H9 (cell line): Measurements from ENCODE around the gene C11orf21. TPM values are rescaled to one million over a fixed set of nuclear protein-coding genes. Genes with fewer than 3 reads are reported as not detected.

ENCODE experiments used
- DNase-seq: peaks from one replicate; pipeline ENCODE4 v3.0.0-alpha.2; 2017
- H2AFZ ChIP-seq: one replicate; pipeline ENCODE4 v1.6.1; 2013; ENCODE audit warnings: mild to moderate bottlenecking, low read length, control low read depth, moderate library complexity
- H2AK5ac ChIP-seq: 2 replicates; pipeline ENCODE4 v1.6.1; 2013; ENCODE audit warnings: low read length, control low read depth, mixed read lengths; ENCODE audit not compliant: insufficient read length
- H2BK120ac ChIP-seq: one replicate; pipeline ENCODE4 v1.6.1; 2013; ENCODE audit warnings: low read depth, mild to moderate bottlenecking, low read length, control low read depth, inconsistent platforms; ENCODE audit not compliant: poor library complexity, severe bottlenecking
- H2BK12ac ChIP-seq: 2 replicates; pipeline ENCODE4 v1.6.1; 2013; ENCODE audit warnings: low read length, control low read depth, mixed read lengths, low read depth; ENCODE audit not compliant: insufficient read length
- H2BK15ac ChIP-seq: 2 replicates; pipeline ENCODE4 v1.6.1; 2013; ENCODE audit warnings: low read depth, low read length, control low read depth
- H2BK20ac ChIP-seq: one replicate; pipeline ENCODE4 v1.6.1; 2013; ENCODE audit warnings: low read depth, mild to moderate bottlenecking, low read length, control low read depth, inconsistent platforms; ENCODE audit not compliant: poor library complexity, severe bottlenecking
- H2BK5ac ChIP-seq: 2 replicates; pipeline ENCODE4 v1.6.1; 2013; ENCODE audit warnings: low read length, control low read depth, mixed read lengths; ENCODE audit not compliant: insufficient read length
- H3K14ac ChIP-seq: 2 replicates; pipeline ENCODE4 v1.6.1; 2013; ENCODE audit warnings: low read length, control low read depth; ENCODE audit not compliant: insufficient read depth
- H3K18ac ChIP-seq: 2 replicates; pipeline ENCODE4 v1.6.1; 2013; ENCODE audit warnings: low read depth, mild to moderate bottlenecking, mixed read lengths, low read length, control low read depth; ENCODE audit not compliant: insufficient read length
- H3K23ac ChIP-seq: 2 replicates; pipeline ENCODE4 v1.6.1; 2013; ENCODE audit warnings: low read length, control low read depth, mixed read lengths, low read depth; ENCODE audit not compliant: insufficient read length
- H3K23me2 ChIP-seq: 2 replicates; pipeline ENCODE4 v1.6.1; 2013; ENCODE audit warnings: low read depth, mild to moderate bottlenecking, mixed read lengths, low read length, control low read depth; ENCODE audit not compliant: insufficient read length, poor library complexity, severe bottlenecking
- H3K27ac ChIP-seq: 2 replicates; pipeline ENCODE4 v1.5.1; 2013; ENCODE audit warnings: low read length, control low read depth, mixed read lengths, low read depth; ENCODE audit not compliant: insufficient read length
- H3K27me3 ChIP-seq: 2 replicates; pipeline ENCODE4 v1.6.1; 2013; ENCODE audit warnings: low read length, control low read depth, inconsistent platforms; ENCODE audit not compliant: insufficient read depth
- H3K4ac ChIP-seq: 2 replicates; pipeline ENCODE4 v1.6.1; 2013; ENCODE audit warnings: low read depth, mild to moderate bottlenecking, control low read depth, inconsistent platforms, low read length, moderate library complexity
- H3K4me1 ChIP-seq: 2 replicates; pipeline ENCODE4 v1.6.1; 2013; ENCODE audit warnings: low read length, control low read depth, inconsistent platforms; ENCODE audit not compliant: insufficient read depth
- H3K4me2 ChIP-seq: 2 replicates; pipeline ENCODE4 v1.6.1; 2013; ENCODE audit warnings: low read length, control low read depth, mixed read lengths; ENCODE audit not compliant: insufficient read length, insufficient read depth
- H3K56ac ChIP-seq: 2 replicates; pipeline ENCODE4 v1.6.1; 2013; ENCODE audit warnings: low read depth, mild to moderate bottlenecking, mixed read lengths, low read length, control low read depth; ENCODE audit not compliant: insufficient read length
- H3K79me1 ChIP-seq: 2 replicates; pipeline ENCODE4 v1.6.1; 2013; ENCODE audit warnings: low read depth, mild to moderate bottlenecking, moderate library complexity, low read length, control low read depth, inconsistent platforms; ENCODE audit not compliant: insufficient read depth, poor library complexity, severe bottlenecking
- H3K79me2 ChIP-seq: 2 replicates; pipeline ENCODE4 v1.6.1; 2013; ENCODE audit warnings: low read length, control low read depth, inconsistent platforms; ENCODE audit not compliant: insufficient read depth
- H3K9ac ChIP-seq: 2 replicates; pipeline ENCODE4 v1.6.1; 2013; ENCODE audit warnings: low read length, control low read depth, mixed read lengths; ENCODE audit not compliant: insufficient read length; ENCODE audit errors: extremely low read depth
- H3K9me3 ChIP-seq: one replicate; pipeline ENCODE4 v1.6.1; 2013; ENCODE audit warnings: low read depth, low read length, inconsistent platforms; ENCODE audit not compliant: control insufficient read depth
- H3T11ph ChIP-seq: one replicate; pipeline ENCODE4 v1.6.1; 2013; ENCODE audit warnings: mild to moderate bottlenecking, low read length, control low read depth, inconsistent platforms
- H4K20me1 ChIP-seq: one replicate; pipeline ENCODE4 v1.6.1; 2013; ENCODE audit not compliant: control insufficient read depth, insufficient read length, insufficient read depth
- H4K5ac ChIP-seq: 2 replicates; pipeline ENCODE4 v1.6.1; 2013; ENCODE audit warnings: low read depth, mild to moderate bottlenecking, mixed read lengths, low read length, control low read depth; ENCODE audit not compliant: insufficient read length
- H4K8ac ChIP-seq: replicated peaks from 2 replicates; pipeline ENCODE4 v1.6.1; 2013; ENCODE audit warnings: low read length, control low read depth, mixed read lengths, low read depth; ENCODE audit not compliant: insufficient read length
- H4K91ac ChIP-seq: 2 replicates; pipeline ENCODE4 v1.6.1; 2013; ENCODE audit warnings: low read depth, mild to moderate bottlenecking, moderate library complexity, mixed read lengths, low read length, control low read depth; ENCODE audit not compliant: insufficient read length
- H3K27ac Mint-ChIP-seq, 3 experiments: 2 replicates in 2 of 3; 3 replicates in 1 of 3; pipeline ENCODE4 v1.8.0; 2020 to 2021; ENCODE audit warnings: mixed read lengths in 3 of 3, mild to moderate bottlenecking in 1 of 3, moderate library complexity in 1 of 3
- H3K27me3 Mint-ChIP-seq: 2 replicates; pipeline ENCODE4 v1.8.0; 2021; ENCODE audit warnings: low read depth, mild to moderate bottlenecking, moderate library complexity, mixed read lengths
- H3K36me3 Mint-ChIP-seq, 3 experiments: 2 replicates in 2 of 3; 3 replicates in 1 of 3; pipeline ENCODE4 v1.8.0; 2020 to 2021; ENCODE audit warnings: low read depth in 3 of 3, mixed read lengths in 3 of 3; ENCODE audit not compliant: insufficient read depth in 1 of 3
- H3K4me1 Mint-ChIP-seq, 2 experiments: 2 replicates each; pipeline ENCODE4 v1.8.0; 2020; ENCODE audit warnings: mixed read lengths in 2 of 2
- H3K4me3 Mint-ChIP-seq, 2 experiments: 2 replicates in 1 of 2; 3 replicates in 1 of 2; pipeline ENCODE4 v1.8.0; 2020 to 2021; ENCODE audit warnings: mild to moderate bottlenecking in 2 of 2, mixed read lengths in 2 of 2, moderate library complexity in 1 of 2
- H3K9me3 Mint-ChIP-seq, 2 experiments: 2 replicates in 1 of 2; 3 replicates in 1 of 2; pipeline ENCODE4 v1.8.0; 2020; ENCODE audit warnings: mild to moderate bottlenecking in 2 of 2, mixed read lengths in 2 of 2, moderate library complexity in 1 of 2
- WGBS: extraction: QIAGEN DNeasy Blood & Tissue Kit; methylation state at CpG from one replicate; pipeline ENCODE4 v1.1.7; 2013; ENCODE audit warnings: missing lambda C conversion rate, low lambda C conversion rate, mixed read lengths; ENCODE audit not compliant: insufficient read length; ENCODE audit errors: extremely low coverage; 5-methylcytosine and 5-hydroxymethylcytosine counted together
- total RNA-seq: library from RNA; stranded (reverse); gene quantifications from 2 replicates; pipeline ENCODE4 v1.2.1, GENCODE V29; 2021
- TF ChIP-seq, protein P1 (sequence below): fragments of 200-600 bp; sonication (generic); conservative IDR thresholded peaks from 3 replicates; pipeline ENCODE4 v1.8.0; 2021; ENCODE audit warnings: antibody characterized with exemption, mild to moderate bottlenecking

C11orf21 gene
- total RNA-seq, 1 experiment from 2014 or later, result not detected

- Histone ChIP-seq H3K79me2 (no peaks in the 10 kb centered on the region), H3K27ac (no peak overlapping the region), H3K18ac (no peak overlapping the region), H2BK12ac (no peak overlapping the region), H4K8ac (no peak overlapping the region), H2BK120ac (no peak overlapping the region), H3K14ac (no peak overlapping the region), H2BK15ac (no peak overlapping the region), H3K4me1 (no peaks in the 10 kb centered on the region), H2AFZ (no peak overlapping the region), H4K91ac (no peak overlapping the region), H2BK20ac (no peak overlapping the region), H3K9ac (no peak overlapping the region), H3K4me2 (no peak overlapping the region), H2AK5ac (no peak overlapping the region), H3T11ph (no peak overlapping the region), H3K27me3 (peaks cover 20% of the 10 kb centered on the region; the same call in 1 of the 2 replicates), H3K56ac (no peak overlapping the region), H3K23ac (no peak overlapping the region), H3K9me3 (no peaks in the 10 kb centered on the region), H3K23me2 (peaks cover 5% of the 10 kb centered on the region), H3K4ac (no peak overlapping the region), H3K79me1 (no peaks in the 10 kb centered on the region), H2BK5ac (no peak overlapping the region), H4K5ac (no peak overlapping the region), H4K20me1 (peaks cover 4% of the 10 kb centered on the region)
- no peak overlapping the region; a peak in 1 of 5 replicates for H3K4me3 Mint-ChIP-seq
- H3K4me1 Mint-ChIP-seq, result peaks cover 4 to 10% of the 10 kb centered on the region in 2 experiments
- TF ChIP-seq, protein P1, sequence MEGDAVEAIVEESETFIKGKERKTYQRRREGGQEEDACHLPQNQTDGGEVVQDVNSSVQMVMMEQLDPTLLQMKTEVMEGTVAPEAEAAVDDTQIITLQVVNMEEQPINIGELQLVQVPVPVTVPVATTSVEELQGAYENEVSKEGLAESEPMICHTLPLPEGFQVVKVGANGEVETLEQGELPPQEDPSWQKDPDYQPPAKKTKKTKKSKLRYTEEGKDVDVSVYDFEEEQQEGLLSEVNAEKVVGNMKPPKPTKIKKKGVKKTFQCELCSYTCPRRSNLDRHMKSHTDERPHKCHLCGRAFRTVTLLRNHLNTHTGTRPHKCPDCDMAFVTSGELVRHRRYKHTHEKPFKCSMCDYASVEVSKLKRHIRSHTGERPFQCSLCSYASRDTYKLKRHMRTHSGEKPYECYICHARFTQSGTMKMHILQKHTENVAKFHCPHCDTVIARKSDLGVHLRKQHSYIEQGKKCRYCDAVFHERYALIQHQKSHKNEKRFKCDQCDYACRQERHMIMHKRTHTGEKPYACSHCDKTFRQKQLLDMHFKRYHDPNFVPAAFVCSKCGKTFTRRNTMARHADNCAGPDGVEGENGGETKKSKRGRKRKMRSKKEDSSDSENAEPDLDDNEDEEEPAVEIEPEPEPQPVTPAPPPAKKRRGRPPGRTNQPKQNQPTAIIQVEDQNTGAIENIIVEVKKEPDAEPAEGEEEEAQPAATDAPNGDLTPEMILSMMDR, result no peak
- peaks cover 72% of the 10 kb centered on the region for H3K27me3 Mint-ChIP-seq
- DNase-seq, result no peak
- WGBS, result no CpG with 5 or more reads among the region's 24 CpGs
- H3K27ac Mint-ChIP-seq, result no peak overlapping the region
- H3K36me3 Mint-ChIP-seq, result no peaks in the 10 kb centered on the region
- peaks cover 0 to 3% of the 10 kb centered on the region in 2 experiments; a peak in 3 of 5 replicates for H3K9me3 Mint-ChIP-seq
Measured at GRCh38 chr11:2265854-2266585, 35.7 kb downstream of the C11orf21 start.
